Astrocyte (in vitro differentiated cells and primary cell): ENCODE results near the gene FGFRL1. TPM values are rescaled to one million over a fixed set of nuclear protein-coding genes. Genes with fewer than 3 reads are reported as not detected.

Experiments
- DNase-seq: peaks from one replicate; pipeline ENCODE4 v3.0.0-alpha.2; 2010; ENCODE audit warnings: low read depth
- FAIRE-seq: peaks from 2 replicates; lab custom pipeline; 2011; peaks lifted over from hg19 to GRCh38; lab: Jason Lieb, UNC
- H2AFZ ChIP-seq: 2 replicates; pipeline ENCODE4 v1.6.0; 2012; ENCODE audit warnings: low read depth, low read length, inconsistent platforms
- H3K27ac ChIP-seq: 2 replicates; pipeline ENCODE4 v1.5.1; 2011; ENCODE audit warnings: low read depth, low read length, inconsistent platforms
- H3K27me3 ChIP-seq: 2 replicates; pipeline ENCODE4 v1.6.0; 2011; ENCODE audit warnings: low read length, inconsistent platforms; ENCODE audit not compliant: insufficient read depth
- H3K36me3 ChIP-seq: 2 replicates; pipeline ENCODE4 v1.5.1; 2011; ENCODE audit warnings: low read length, inconsistent platforms; ENCODE audit not compliant: insufficient read depth
- H3K4me1 ChIP-seq: 2 replicates; pipeline ENCODE4 v1.5.1; 2011; ENCODE audit warnings: low read length, inconsistent platforms; ENCODE audit not compliant: insufficient read depth
- H3K4me2 ChIP-seq: 2 replicates; pipeline ENCODE4 v1.6.0; 2012; ENCODE audit warnings: low read length, inconsistent platforms
- H3K4me3 ChIP-seq: 2 replicates; pipeline ENCODE4 v1.5.1; 2011; ENCODE audit warnings: low read depth, mild to moderate bottlenecking, low read length, inconsistent platforms; ENCODE audit not compliant: insufficient read depth
- H3K79me2 ChIP-seq: 2 replicates; pipeline ENCODE4 v1.6.0; 2012; ENCODE audit warnings: mild to moderate bottlenecking, low read length, inconsistent platforms; ENCODE audit not compliant: insufficient read depth
- H3K9ac ChIP-seq: 2 replicates; pipeline ENCODE4 v1.6.0; 2012; ENCODE audit warnings: mild to moderate bottlenecking, low read length, inconsistent platforms
- H3K9me3 ChIP-seq: 2 replicates; pipeline ENCODE4 v1.5.1; 2012; ENCODE audit warnings: low read depth, mild to moderate bottlenecking, low read length, inconsistent platforms; ENCODE audit not compliant: insufficient read depth
- H4K20me1 ChIP-seq: 2 replicates; pipeline ENCODE4 v1.6.0; 2012; ENCODE audit warnings: low read length, inconsistent platforms; ENCODE audit not compliant: insufficient read depth
- H3K27ac Mint-ChIP-seq: one replicate; pipeline ENCODE4 v1.8.0; 2021; ENCODE audit warnings: mild to moderate bottlenecking, mixed read lengths; ENCODE audit not compliant: unreplicated experiment
- H3K27me3 Mint-ChIP-seq: one replicate; pipeline ENCODE4 v1.8.0; 2021; ENCODE audit warnings: low read depth, mixed read lengths; ENCODE audit not compliant: unreplicated experiment
- H3K36me3 Mint-ChIP-seq: one replicate; pipeline ENCODE4 v1.8.0; 2021; ENCODE audit warnings: low read depth, mixed read lengths; ENCODE audit not compliant: unreplicated experiment
- H3K4me1 Mint-ChIP-seq: one replicate; pipeline ENCODE4 v1.8.0; 2021; ENCODE audit warnings: low read depth, mixed read lengths; ENCODE audit not compliant: unreplicated experiment
- H3K4me3 Mint-ChIP-seq: one replicate; pipeline ENCODE4 v1.8.0; 2021; ENCODE audit warnings: mild to moderate bottlenecking, moderate library complexity, mixed read lengths; ENCODE audit not compliant: unreplicated experiment
- H3K9me3 Mint-ChIP-seq: one replicate; pipeline ENCODE4 v1.8.0; 2021; ENCODE audit warnings: mild to moderate bottlenecking, mixed read lengths; ENCODE audit not compliant: unreplicated experiment
- EZH2 ChIP-seq: IDR thresholded peaks from 2 replicates; pipeline ENCODE4 v1.6.1; 2012; ENCODE audit warnings: mild to moderate bottlenecking, low read length, inconsistent platforms; ENCODE audit not compliant: insufficient read depth
- total RNA-seq: library from RNA; stranded (reverse); gene quantifications from 2 replicates; pipeline ENCODE4 v1.2.1, GENCODE V29; 2021
- TF ChIP-seq, protein P1 (sequence below): IDR thresholded peaks from 2 replicates; pipeline ENCODE4 v1.5.1; 2011; ENCODE audit warnings: low read depth, mild to moderate bottlenecking, inconsistent platforms, low read length, moderate library complexity; ENCODE audit not compliant: insufficient read depth

The FGFRL1 gene
- total RNA-seq, 1 donor from 2014 or later = 64.2 TPM

DNA sequence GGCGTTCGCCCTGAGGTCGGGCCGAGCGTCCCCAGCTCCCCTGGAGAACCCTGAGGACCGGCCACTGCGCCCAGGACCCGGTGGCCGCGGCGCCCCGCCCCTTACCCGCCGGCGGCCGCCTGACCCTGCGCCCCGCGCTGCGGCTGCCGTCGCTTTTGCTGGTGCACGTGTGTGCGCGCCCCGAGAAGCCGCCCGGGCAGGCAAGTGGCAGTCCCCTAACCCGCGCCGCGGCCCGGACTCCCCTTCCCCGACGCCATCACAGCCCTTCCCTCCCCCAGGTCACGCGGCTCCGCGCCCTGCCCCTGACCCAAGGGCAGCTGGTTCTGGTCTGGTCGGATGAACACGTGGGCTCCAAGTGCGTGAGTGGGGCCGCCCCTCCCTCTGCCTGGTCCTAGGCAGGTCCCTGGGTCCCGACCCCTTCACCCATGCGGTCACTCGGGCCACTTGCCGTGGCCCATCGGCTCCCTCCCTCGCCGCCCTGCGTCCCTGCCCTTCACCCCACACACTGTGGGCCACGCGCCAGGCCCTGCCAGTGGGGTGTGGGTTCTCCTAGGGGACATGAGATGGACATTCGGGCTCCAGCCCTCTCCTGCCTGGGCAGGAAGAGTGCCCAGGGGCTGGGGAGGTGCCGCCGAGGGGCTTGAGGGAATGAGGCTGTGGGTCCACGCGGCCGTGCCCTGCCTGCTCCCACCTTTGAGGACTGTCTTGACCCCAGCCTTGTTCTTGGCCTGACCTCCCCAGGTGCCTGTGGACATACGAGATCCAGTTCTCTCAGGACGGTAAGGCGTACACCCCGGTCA lies 8.0 kb upstream of the FGFRL1 start:
- no peak overlapping the region for H3K9ac ChIP-seq
- no peak overlapping the region for H3K4me3 ChIP-seq
- H2AFZ ChIP-seq = no peak overlapping the region
- DNase-seq (no peak), FAIRE-seq (no peak)
- Mint-ChIP-seq H3K9me3 (peaks cover 6% of the 10 kb centered on the region), H3K36me3 (peaks cover 6% of the 10 kb centered on the region), H3K4me3 (no peak overlapping the region), H3K27ac (no peak overlapping the region), H3K4me1 (peaks cover 2% of the 10 kb centered on the region), H3K27me3 (peaks cover 43% of the 10 kb centered on the region)
- no peaks in the 10 kb centered on the region for H3K4me1 ChIP-seq
- H3K9me3 ChIP-seq = no peaks in the 10 kb centered on the region
- no peaks in the 10 kb centered on the region for H3K79me2 ChIP-seq
- H3K36me3 ChIP-seq = no peaks in the 10 kb centered on the region
- TF ChIP-seq EZH2 = no peak
- TF ChIP-seq, protein P1, sequence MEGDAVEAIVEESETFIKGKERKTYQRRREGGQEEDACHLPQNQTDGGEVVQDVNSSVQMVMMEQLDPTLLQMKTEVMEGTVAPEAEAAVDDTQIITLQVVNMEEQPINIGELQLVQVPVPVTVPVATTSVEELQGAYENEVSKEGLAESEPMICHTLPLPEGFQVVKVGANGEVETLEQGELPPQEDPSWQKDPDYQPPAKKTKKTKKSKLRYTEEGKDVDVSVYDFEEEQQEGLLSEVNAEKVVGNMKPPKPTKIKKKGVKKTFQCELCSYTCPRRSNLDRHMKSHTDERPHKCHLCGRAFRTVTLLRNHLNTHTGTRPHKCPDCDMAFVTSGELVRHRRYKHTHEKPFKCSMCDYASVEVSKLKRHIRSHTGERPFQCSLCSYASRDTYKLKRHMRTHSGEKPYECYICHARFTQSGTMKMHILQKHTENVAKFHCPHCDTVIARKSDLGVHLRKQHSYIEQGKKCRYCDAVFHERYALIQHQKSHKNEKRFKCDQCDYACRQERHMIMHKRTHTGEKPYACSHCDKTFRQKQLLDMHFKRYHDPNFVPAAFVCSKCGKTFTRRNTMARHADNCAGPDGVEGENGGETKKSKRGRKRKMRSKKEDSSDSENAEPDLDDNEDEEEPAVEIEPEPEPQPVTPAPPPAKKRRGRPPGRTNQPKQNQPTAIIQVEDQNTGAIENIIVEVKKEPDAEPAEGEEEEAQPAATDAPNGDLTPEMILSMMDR = no peak
- H4K20me1 ChIP-seq = peaks cover 3% of the 10 kb centered on the region
- peaks cover 30% of the 10 kb centered on the region for H3K27me3 ChIP-seq
- H3K4me2 ChIP-seq = no peak overlapping the region
- H3K27ac ChIP-seq = no peak overlapping the region

DNA sequence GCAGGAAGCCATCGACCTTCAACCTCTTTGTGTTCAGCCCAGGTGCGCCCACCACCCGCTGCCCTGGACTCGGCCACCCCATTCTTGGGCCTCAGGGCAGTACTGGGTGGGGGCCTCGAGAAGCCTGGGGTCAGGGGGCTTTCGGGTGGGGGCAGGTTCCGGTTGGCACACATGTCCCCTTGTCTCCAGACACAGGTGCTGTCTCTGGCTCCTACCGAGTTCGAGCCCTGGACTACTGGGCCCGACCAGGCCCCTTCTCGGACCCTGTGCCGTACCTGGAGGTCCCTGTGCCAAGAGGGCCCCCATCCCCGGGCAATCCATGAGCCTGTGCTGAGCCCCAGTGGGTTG lies 7.4 kb upstream of the FGFRL1 start:
- no peaks in the 10 kb centered on the region for H3K79me2 ChIP-seq
- DNase-seq = no peak
- peaks cover 2% of the 10 kb centered on the region for H3K4me1 Mint-ChIP-seq

More for the DNA sequence above, 7.4 kb upstream of the FGFRL1 start:
- Histone ChIP-seq H3K27me3 (peaks cover 33% of the 10 kb centered on the region), H3K27ac (no peak overlapping the region), H3K9ac (no peak overlapping the region), H3K4me1 (peaks cover 2% of the 10 kb centered on the region), H3K4me3 (no peak overlapping the region), H4K20me1 (no peaks in the 10 kb centered on the region), H3K4me2 (no peak overlapping the region), H3K36me3 (no peaks in the 10 kb centered on the region), H3K9me3 (no peaks in the 10 kb centered on the region), H2AFZ (no peak overlapping the region)
- H3K36me3 Mint-ChIP-seq = peaks cover 6% of the 10 kb centered on the region
- FAIRE-seq = no peak
- H3K27ac Mint-ChIP-seq = no peak overlapping the region
- no peak for TF ChIP-seq EZH2
- TF ChIP-seq, protein P1 = no peak
- peaks cover 47% of the 10 kb centered on the region for H3K27me3 Mint-ChIP-seq
- peaks cover 8% of the 10 kb centered on the region for H3K9me3 Mint-ChIP-seq
- H3K4me3 Mint-ChIP-seq = no peak overlapping the region
